ENCODE data around the gene GRAP. TPM values are rescaled to one million over a fixed set of nuclear protein-coding genes. Genes with fewer than 3 reads are reported as not detected.

GRAP gene
- total RNA-seq, 1 experiment from 2014 or later: 0.26 TPM

- no TSS peak for BruUV-seq (replicated peaks)
- POLR2A ChIA-PET (ENCODE audit: low non-redundant PET): no interaction called here
- H3K4me3 ChIP-seq (ENCODE audit: low read depth, low read length, poor library complexity, severe bottlenecking): no peak overlapping the region
These were observed 33.5 kb downstream of the GRAP start for GRCh38 chr17:19013226-19013625.

GRCh38 chr17:19012171-19013080 lies 34.3 kb downstream of the GRAP start:
- no peak for DNase-seq (ENCODE audit: low spot score)
- ChIA-PET POLR2A (ENCODE audit: low non-redundant PET) (no interaction called here), CTCF (no interaction called here)
- intact Hi-C loops (cut with micrococcal nuclease; ENCODE audit: unreplicated experiment): no loop called here
- Histone ChIP-seq H3K27ac (ENCODE audit: low read depth, low read length, poor library complexity, severe bottlenecking) (no peak overlapping the region), H3K36me3 (ENCODE audit: insufficient read depth, low read length, poor library complexity, severe bottlenecking) (no peaks in the 10 kb centered on the region), H3K27me3 (replicated peaks; ENCODE audit: insufficient read depth, low read depth, low read length, poor library complexity) (no peaks in the 10 kb centered on the region), H3K9me3 (ENCODE audit: low read depth, low read length, poor library complexity, severe bottlenecking) (no peaks in the 10 kb centered on the region), H3K4me1 (ENCODE audit: insufficient read depth, low read length, poor library complexity, severe bottlenecking) (no peaks in the 10 kb centered on the region), H3K4me3 (ENCODE audit: low read depth, low read length, poor library complexity, severe bottlenecking) (no peak overlapping the region)
- BruUV-seq (replicated peaks): no TSS peak
- TF ChIP-seq CTCF (conservative IDR thresholded peaks at IDR 0.05; ENCODE audit: low read depth, low read length) (no peak), EZH2 (IDR thresholded peaks at IDR 0.05; ENCODE audit: borderline replicate concordance, low read depth, low read length, poor library complexity, severe bottlenecking) (no peak)

More at GRCh38 chr17:19013226-19013625, 33.5 kb downstream of the GRAP start:
- Histone ChIP-seq H3K27ac (ENCODE audit: low read depth, low read length, poor library complexity, severe bottlenecking) (no peak overlapping the region), H3K9me3 (ENCODE audit: low read depth, low read length, poor library complexity, severe bottlenecking) (no peaks in the 10 kb centered on the region), H3K27me3 (replicated peaks; ENCODE audit: insufficient read depth, low read depth, low read length, poor library complexity) (no peaks in the 10 kb centered on the region), H3K36me3 (ENCODE audit: insufficient read depth, low read length, poor library complexity, severe bottlenecking) (no peaks in the 10 kb centered on the region), H3K4me1 (ENCODE audit: insufficient read depth, low read length, poor library complexity, severe bottlenecking) (no peaks in the 10 kb centered on the region)
- intact Hi-C loops (cut with micrococcal nuclease; ENCODE audit: unreplicated experiment): no loop called here
- CTCF ChIA-PET: no interaction called here
- no peak for TF ChIP-seq EZH2 (IDR thresholded peaks at IDR 0.05; ENCODE audit: borderline replicate concordance, low read depth, low read length, poor library complexity, severe bottlenecking)
- no peak for TF ChIP-seq CTCF (conservative IDR thresholded peaks at IDR 0.05; ENCODE audit: low read depth, low read length)
- DNase-seq (ENCODE audit: low spot score): no peak

GRCh38 chr17:19011581-19011980 lies 35.2 kb downstream of the GRAP start:
- CTCF ChIA-PET: no interaction called here
- no peak overlapping the region for H3K27ac ChIP-seq (ENCODE audit: low read depth, low read length, poor library complexity, severe bottlenecking)
- H3K4me3 ChIP-seq (ENCODE audit: low read depth, low read length, poor library complexity, severe bottlenecking): no peak overlapping the region
- DNase-seq (ENCODE audit: low spot score): no peak
- no peaks in the 10 kb centered on the region for H3K9me3 ChIP-seq (ENCODE audit: low read depth, low read length, poor library complexity, severe bottlenecking)
- no TSS peak for BruUV-seq (replicated peaks)
- POLR2A ChIA-PET (ENCODE audit: low non-redundant PET): interaction anchor here (0.6 kb wide), 1 partner anchor 9 kb away, joined by 3 read pairs; no protein-coding TSS in a partner anchor
- intact Hi-C loops (cut with micrococcal nuclease; ENCODE audit: unreplicated experiment): no loop called here
- H3K27me3 ChIP-seq (replicated peaks; ENCODE audit: insufficient read depth, low read depth, low read length, poor library complexity): no peaks in the 10 kb centered on the region
- no peak for TF ChIP-seq EZH2 (IDR thresholded peaks at IDR 0.05; ENCODE audit: borderline replicate concordance, low read depth, low read length, poor library complexity, severe bottlenecking)
- no peak for TF ChIP-seq CTCF (conservative IDR thresholded peaks at IDR 0.05; ENCODE audit: low read depth, low read length)
- no peaks in the 10 kb centered on the region for H3K36me3 ChIP-seq (ENCODE audit: insufficient read depth, low read length, poor library complexity, severe bottlenecking)
- H3K4me1 ChIP-seq (ENCODE audit: insufficient read depth, low read length, poor library complexity, severe bottlenecking): no peaks in the 10 kb centered on the region
